DMS79 (cell line): ENCODE data around the gene ACTR2.
"Not testable (repeated sequence)": the region's sequence is repeated elsewhere in the genome, so short reads cannot be mapped to it uniquely, and the experiment has no call there.

Experiments
- DNase-seq: peaks from one replicate; lab custom pipeline; 2025; lab: John Stamatoyannopoulos, UW

ACTR2 gene

GRCh38 chr2:65231121-65231520 lies 3.5 kb downstream of the ACTR2 start:
- no peak for DNase-seq

- no peak for DNase-seq
Measured at GRCh38 chr2:65231892-65232477, 4.4 kb downstream of the ACTR2 start.

DNA sequence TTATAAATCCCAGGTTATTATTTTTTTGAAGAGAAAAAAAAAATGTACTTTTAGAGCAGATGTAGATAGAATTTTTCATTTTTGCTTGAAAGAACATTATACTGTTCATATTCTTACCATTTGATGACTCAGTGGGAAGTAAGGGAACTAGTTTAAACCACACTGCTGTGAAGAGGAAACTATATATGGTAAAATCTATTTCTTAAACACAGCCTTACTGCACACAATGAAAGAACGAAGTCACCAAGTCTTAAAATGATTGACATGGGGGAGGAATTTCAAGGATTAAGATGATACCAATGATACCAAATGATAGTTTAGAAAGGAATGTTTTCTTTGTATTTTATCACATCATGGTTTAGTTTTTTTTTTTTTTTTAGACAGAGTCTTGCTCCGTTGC lies 5.0 kb downstream of the ACTR2 start:
- no peak for DNase-seq

DNA sequence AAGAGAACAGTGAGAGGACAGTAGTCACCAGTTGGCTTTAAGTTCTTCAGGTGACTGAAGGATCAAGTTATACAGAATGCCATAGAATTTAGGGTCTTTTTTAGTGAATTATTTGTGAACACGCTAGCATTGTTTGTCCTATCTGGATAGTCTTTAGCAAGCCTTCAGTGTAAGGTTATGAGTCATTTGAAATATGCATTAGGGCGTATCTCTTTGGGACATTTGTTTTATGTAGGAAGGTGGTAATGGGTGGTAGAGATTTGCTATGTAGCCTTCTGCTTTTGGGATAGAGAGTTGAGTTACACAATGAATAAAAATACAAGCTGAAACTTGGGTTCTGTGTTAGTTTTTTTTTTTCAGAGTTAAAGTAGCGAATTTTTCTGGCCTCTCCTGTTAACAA lies 13.0 kb downstream of the ACTR2 start:
- DNase-seq: no peak

DNA sequence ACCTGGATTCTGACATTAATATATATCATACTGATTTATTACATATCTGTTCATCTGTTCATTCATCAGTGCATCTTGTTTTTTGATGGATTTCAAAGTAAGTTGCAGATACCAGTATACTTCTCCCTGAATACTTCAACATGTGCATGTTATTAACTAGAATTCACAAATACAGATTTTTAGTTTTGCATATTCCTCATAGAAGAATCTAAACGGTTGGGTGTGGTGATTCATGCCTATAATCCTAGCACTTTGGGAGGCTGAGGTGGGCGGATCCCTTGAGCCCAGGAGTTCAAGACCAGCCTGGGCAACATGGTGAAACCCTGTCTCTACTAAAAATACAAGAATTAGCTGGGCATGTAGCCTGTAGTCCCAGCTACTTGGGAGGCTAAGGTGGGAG lies 16.8 kb downstream of the ACTR2 start:
- not testable (repeated sequence) for DNase-seq

DNA sequence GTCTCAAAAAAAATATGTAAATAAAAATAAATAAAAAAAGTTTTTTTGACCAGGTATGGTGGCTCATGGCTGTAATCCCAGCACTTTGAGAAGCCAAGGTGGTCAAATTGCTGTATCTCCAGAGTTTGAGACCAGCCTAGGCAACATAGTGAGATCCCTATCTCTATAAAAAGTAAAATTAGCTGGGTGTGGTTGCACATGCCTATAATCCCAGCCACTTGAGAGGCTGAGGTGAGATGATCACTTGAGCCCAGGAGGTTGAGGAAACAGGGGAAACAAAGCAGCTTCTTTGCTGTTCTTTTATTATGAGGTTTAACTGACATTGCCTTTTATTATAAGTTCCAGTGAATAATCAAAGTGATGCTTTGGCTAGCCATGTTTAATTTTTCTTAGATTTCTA lies 25.0 kb downstream of the ACTR2 start:
- no peak for DNase-seq

GRCh38 chr2:65255356-65255755 lies 27.7 kb downstream of the ACTR2 start:
- DNase-seq: no peak

- DNase-seq: no peak
Measured at GRCh38 chr2:65256054-65256453, 28.4 kb downstream of the ACTR2 start.

DNA sequence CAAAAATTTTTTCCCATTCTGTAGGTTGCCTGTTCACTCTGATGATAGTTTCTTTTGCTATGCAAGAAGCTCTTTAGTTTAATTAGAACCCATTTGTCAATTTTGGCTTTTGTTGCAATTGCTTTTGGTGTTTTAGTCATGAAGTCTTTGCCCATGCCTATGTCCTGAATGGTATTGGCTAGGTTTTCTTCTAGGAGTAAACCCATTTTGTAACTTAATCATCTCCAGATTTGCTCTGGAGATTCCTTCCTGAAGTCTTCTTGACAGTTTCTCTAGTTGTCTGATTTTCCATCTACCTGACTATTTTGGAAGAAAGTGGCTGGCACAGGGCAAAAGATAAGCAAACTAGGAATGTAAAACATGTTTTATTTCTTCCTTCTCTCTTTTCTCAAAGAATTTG lies 30.2 kb downstream of the ACTR2 start:
- DNase-seq: not testable (repeated sequence)

- DNase-seq: no peak
Measured at GRCh38 chr2:65261676-65262075, 34.0 kb downstream of the ACTR2 start.

GRCh38 chr2:65263262-65263661 lies 35.6 kb downstream of the ACTR2 start:
- no peak for DNase-seq

DNA sequence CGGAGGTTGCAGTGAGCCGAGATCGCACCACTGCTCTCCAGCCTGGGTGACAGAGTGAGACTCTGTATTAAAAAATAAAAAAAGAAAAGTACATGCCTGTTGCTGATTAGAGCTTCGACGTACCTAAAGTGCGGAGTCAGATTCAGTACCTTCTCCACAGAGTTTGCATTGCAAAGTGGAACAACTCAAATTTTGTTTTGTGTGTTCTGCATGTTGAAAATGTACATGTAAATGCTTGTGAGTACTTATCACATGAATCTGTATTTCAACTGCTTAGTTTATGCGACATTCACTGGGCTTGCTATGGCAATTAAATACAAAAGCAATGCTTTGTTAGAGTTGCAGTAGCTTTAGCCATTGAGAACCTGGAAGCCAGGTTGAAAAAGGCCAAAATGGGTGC lies 36.4 kb downstream of the ACTR2 start:
- no peak for DNase-seq

DNA sequence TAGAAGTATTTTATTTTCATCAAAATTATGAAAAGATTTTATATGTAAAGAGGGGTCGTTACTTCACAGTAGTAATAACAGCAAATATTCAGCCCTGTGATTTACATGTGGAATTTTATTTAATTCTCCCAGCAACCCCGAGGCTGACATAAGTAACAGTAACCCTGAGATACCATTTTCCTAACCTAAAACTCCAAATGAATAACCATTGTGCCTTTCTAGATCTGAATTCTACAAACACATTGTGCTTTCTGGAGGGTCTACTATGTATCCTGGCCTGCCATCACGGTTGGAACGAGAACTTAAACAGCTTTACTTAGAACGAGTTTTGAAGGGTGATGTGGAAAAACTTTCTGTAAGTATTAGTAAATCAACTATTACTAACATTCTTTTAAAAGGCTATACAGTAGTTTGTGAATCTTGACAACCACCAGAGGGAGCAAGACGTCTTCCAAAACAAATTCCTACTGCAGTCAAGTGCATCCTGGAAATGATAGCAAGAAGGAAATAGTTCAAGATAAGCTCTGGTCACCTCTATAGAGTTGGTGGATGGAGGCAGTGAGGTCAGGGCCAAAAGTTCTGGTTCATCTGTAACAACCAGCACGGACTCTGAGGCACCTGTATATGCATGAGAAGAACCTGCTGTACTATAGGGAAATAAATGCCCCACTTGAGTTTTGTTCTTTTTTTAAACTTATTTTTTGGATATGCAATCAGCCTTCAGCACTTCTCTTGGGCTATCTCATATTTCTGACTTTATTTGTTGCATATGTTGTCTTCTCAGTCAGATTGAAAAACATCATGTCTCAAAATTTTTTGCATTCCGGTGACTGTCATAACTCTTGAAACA lies 37.4 kb downstream of the ACTR2 start:
- peak; percentile 34 for DNase-seq

DNA sequence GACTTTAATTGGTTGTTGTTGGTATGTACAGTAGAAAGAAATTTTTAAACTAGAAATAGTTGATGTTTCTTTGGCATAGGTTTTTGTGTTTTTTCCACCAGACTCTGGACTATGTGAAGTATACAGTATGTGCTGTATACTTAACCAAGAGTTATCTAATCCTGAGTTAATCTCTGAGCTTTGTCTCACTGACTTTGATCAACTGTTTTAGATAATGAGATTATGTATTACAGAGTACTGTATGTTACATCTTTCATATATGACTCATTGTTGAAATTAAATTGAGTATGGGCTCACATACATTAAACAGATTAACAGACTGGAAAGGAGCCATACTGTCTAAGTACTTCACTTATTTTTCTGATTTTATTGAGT lies 38.0 kb downstream of the ACTR2 start:
- no peak for DNase-seq

GRCh38 chr2:65267008-65267407 lies 39.4 kb downstream of the ACTR2 start:
- DNase-seq: no peak

- DNase-seq: no peak
Measured at GRCh38 chr2:65268957-65269356, 41.3 kb downstream of the ACTR2 start.

- no peak for DNase-seq
Measured at GRCh38 chr2:65273344-65273743, 45.7 kb downstream of the ACTR2 start.

- no peak for DNase-seq
Measured at GRCh38 chr2:65275141-65275915, 47.7 kb downstream of the ACTR2 start.

DNA sequence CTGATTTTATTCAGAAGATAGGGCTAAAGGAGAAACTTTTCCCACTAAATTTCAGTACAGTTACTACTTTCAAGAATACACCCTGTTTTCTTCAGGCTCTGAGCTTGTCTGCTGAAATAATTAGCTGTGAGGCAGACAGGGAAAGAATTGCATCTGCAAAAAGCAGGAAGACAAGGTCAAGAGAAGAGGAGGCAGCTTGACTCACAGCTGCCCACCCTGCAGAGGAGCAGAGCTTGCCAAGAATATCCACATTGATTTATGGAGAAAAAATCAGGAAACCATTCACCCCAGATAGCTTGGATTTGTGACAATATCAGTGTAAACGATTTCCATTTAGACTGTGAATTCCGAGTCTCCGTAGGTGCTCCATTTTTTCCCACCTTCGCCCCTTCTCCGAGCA lies 49.0 kb downstream of the ACTR2 start:
- DNase-seq: no peak

DNA sequence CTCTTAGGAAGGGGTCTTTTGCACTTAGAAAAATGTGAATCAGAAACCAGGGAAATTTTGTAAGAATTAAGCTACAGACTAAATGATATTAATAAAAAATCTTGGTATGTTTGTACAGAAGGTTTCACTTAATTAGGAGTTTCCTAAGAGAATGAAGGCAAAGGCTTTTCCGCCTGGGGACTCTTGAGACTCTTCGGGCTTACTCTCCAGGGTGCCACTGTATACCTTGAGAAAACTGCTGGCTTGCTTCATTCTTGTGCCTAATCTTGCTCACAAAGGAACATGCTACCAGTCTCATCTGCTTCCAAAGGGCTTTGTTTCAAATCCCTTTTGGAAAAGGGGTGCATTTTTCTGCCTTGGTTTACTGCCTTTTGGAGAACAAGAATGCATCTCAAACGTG lies 49.5 kb downstream of the ACTR2 start:
- no peak for DNase-seq

- DNase-seq: peak; percentile 96
Measured at GRCh38 chr2:65277791-65278483, 50.3 kb downstream of the ACTR2 start.

GRCh38 chr2:65278531-65278981 lies 50.9 kb downstream of the ACTR2 start:
- no peak for DNase-seq
